Measurements from ENCODE around the gene VGLL1.

- TF ChIP-seq CTCF (IDR thresholded peaks at IDR 0.05 in 8 of 11, conservative IDR thresholded peaks at IDR 0.05 in 3 of 11) (no peak), POLR2AphosphoS5 (IDR thresholded peaks at IDR 0.05) (no peak), POLR2A (IDR thresholded peaks at IDR 0.05) (no peak)
These were observed 37.0 kb upstream of the VGLL1 start for GRCh38 chrX:136495043-136495442.

Measured in spleen (tissue), 7 donors.